Activated T-cell treated with anti-CD3 and anti-CD28 coated beads, Interleukin-2, amount 50 U/mL, for 1 hour (primary cell): ENCODE measurements around the gene CNGA2.

ENCODE experiments used
- DNase-seq: peaks from one replicate; pipeline ENCODE4 v3.0.0-alpha.2; 2020

CNGA2 gene

DNA sequence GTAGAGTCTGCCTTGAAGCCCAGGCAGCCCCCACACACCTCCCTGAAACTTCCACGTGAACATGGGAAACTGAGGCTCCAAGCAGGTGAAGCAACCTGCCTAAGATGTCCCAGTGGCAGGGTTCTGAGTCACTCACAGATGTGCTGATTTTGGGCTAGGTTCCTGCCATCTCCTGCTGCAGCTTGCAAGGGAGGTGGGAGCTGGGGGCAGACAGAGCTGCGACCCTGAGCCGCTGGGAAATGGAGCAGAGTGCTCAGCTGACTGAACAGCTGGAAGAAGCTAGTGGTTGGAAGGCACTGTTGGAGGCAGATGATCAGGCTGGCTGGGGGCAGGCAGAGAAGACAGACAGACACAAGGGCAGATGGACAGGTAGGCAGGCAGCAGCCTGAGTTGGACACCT lies 22.3 kb upstream of the CNGA2 start:
- DNase-seq: no peak

DNA sequence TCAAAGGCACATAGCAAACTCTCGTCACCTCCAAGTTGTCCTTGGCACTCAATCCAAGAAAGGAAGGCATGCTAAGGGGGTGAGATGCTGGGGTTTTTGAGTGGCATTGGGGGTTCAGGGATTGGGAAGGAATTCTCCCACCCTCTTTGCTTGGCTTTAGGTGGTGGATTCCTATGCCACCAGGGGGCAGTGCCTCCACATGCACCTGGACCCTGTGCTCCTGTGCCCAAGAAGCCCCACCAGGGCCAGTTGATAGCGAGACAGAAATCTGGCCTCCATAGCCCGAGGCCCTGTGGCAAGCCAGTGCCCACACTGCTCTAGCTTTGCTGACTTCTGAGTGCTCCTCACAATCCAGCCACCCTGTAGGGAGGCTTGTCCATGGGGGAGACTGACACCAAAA lies 20.7 kb upstream of the CNGA2 start:
- DNase-seq: no peak

DNA sequence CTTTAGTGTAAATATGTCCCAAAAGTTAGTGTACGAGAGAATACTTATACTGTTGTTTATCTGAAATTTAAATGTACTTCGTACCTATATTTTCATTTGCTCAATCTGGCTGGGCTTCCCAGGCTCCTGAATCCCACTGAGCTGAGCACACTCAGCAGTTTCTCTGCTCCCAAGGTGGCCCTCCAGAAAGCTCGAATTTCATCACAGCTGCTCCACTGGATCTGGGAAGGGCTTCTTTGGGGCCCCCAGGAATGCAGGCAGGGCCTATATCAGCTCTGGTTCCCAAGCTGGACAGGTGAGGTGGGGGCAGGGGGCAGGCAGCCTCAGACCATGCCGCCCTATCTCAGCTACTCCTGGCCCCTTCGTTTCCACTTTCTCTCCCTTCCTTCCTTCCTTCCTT lies 20.2 kb upstream of the CNGA2 start:
- no peak for DNase-seq

DNA sequence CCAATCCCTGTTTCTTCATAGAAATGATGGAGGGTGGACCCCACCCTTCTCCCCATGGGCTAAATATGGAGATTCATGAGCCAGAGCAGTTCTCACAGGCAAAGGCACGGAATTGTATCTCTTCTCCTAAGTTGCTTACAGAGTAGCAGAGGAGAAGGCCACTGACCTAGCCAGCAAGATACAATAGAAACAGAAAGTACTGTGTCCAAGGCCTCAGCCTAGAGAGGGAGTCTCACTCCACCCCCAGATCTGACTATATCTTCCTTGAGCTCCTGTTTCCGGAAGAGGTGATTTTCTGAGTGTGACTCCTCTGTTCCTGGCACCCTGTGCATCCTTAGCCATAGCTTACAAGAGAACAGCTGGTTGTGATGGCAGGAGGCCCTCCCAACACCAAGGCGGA lies 18.8 kb upstream of the CNGA2 start, which contains the start of gene FATE1:
TSS of gene FATE1 (plus strand) at position 284 of the 400 bp plus-strand sequence. CDS start at position 369, 85 bp downstream.
- DNase-seq: no peak

DNA sequence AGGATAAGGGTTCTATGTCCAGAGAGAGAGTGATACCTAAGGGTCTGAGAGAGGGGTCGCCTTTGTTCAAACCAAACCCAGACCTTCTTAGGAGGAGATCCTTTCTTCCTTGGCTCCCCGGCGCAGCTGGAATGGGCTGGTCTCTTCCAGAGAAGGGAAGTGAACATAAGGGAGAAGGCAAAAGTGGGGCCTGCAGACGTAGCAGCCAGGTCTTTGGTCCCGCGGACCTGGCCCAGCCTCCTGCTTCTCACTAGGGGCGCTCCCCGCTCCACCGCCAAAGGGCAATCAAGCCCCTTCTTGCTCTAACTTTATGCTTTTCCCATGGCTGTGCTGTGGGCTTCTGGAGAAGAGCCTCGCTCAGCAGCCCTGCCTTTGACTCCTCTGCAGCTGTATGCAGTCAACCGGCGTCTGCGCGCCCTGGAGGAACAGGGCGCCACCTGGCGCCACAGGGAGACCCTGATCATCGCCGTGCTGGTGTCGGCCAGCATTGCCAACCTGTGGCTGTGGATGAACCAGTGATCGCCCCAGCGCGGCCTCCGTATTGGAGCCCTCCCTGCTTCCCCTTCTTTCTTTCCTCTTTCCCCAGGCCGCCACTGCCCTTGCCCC lies 12.2 kb upstream of the CNGA2 start:
- no peak for DNase-seq

DNA sequence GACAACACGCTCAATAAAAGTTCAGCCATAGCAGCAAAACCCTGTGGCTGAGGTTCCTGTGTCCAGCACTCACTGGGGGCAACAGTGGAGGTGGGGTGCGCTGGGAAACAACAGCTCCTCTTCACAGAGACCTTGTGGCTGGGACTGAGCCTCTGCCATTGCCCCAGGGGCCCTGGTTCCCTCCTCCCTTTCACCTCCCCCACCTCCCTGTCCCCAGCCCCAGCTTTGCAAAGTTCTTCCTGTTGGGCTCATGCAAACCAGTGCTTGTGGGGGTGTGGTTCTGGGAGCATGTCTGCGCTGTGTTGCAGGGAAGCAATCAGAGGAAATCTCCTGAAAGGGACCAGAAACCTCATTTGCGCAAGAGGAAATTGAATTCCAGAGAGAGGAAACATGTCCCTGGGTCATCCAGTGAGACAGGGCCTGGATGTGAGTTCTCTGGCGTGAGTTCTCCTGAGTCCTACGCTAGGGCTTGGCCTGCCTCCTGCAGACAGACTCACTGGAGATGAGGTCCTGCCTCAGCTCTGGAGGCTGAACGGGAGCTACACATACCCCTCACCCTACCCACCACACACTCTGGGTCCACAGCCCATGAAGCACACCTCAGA lies 11.3 kb upstream of the CNGA2 start:
- DNase-seq: no peak

GRCh38 chrX:151724563-151725337 lies 9.8 kb upstream of the CNGA2 start:
- DNase-seq: no peak

DNA sequence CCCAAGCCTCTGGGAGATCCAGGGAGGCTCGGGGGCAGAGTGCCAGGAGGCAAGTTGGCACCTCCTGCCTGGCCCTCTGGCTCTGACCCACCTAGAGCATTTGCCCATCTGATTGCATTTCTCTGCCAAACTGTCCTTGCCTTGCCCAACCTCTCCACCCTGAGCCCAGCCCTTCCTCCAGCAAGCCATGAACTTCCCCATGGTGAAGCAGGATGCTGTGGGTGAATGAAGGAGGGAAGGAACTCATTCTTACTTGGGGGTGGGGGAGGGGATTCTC lies 9.3 kb upstream of the CNGA2 start:
- no peak for DNase-seq

DNA sequence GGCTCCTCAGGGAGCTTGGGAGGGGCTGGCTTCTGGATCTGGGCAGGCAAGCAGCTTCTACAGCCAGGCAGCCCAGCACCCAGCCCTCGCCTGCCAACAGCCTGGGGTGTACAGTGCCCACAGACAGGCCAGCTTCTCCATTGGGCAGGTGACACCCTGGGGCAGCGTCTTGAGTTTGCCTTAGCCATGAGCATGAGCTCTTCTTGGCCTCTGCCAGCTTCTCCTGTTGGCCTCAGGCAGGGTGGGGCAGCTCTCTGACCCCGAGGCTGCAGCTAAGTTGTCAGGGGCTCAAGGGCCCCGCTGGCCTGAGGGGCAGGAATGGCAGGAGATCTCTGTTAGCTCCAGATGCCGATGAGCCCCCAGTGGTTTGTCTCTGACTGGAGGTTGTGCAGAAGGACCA lies 7.8 kb upstream of the CNGA2 start:
- DNase-seq: no peak

GRCh38 chrX:151727346-151727745 lies 7.2 kb upstream of the CNGA2 start:
- no peak for DNase-seq

- no peak for DNase-seq
These were observed 5.4 kb upstream of the CNGA2 start for GRCh38 chrX:151729056-151729725.

- DNase-seq: no peak
These were observed 673 bp downstream of the CNGA2 start for GRCh38 chrX:151735219-151735618.

GRCh38 chrX:151736685-151737084 lies 2.1 kb downstream of the CNGA2 start:
- no peak for DNase-seq

- DNase-seq: no peak
These were observed 2.9 kb downstream of the CNGA2 start for GRCh38 chrX:151737494-151737893.

DNA sequence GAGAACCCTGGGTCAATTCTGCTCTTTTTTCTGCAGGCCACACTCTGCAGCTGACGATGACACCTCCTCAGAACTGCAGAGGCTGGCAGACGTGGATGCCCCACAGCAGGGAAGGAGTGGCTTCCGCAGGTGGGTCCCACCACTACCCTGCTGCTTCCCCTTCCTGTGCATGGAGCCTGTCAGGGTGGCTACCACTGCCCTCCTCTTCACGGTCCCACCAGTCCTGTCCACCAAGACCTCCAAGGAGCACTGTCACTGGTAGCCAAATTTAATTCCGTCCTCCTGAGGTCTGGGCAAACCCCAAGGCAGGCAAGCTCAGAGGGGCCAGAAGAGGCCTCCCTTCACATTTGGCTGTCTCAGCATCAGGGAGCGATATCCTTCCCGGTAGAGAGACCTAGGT lies 4.2 kb downstream of the CNGA2 start:
- DNase-seq: no peak

DNA sequence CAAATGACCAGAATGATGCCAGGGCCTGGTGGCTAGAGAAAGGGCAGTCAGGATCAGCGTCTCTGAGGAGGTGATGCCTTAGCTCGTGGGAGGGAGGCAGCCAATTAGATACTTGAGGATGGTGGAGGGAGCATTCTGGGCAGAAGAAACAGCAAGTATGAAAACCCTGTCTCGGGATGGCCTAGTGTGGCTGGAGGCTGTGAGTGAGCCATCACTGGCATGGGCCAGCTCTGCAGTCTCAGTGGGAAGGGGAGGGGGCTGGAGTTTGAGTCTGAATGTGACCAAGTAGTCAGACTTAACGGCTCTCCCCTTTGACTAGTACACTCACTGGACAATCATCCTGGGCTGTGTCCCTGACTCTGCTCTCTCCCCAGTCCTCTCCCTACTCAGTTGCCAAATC lies 7.1 kb downstream of the CNGA2 start:
- DNase-seq: no peak

DNA sequence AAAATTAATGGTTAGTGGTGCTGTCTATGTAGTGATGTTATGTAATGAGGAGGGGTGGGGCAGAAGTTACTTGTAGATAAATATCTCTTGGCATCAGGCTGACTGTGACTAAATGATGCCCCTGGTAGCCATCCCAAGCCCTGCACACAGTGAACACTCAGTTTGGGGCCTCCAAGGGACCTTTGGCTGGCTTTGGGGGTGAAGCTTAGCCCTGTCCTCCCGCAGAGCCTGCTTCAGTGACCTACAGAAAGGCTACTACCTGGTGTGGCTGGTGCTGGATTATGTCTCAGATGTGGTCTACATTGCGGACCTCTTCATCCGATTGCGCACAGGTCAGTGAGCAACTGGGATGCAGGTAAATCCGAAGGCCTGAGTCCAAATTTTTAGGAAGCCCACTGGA lies 7.8 kb downstream of the CNGA2 start:
- DNase-seq: no peak

DNA sequence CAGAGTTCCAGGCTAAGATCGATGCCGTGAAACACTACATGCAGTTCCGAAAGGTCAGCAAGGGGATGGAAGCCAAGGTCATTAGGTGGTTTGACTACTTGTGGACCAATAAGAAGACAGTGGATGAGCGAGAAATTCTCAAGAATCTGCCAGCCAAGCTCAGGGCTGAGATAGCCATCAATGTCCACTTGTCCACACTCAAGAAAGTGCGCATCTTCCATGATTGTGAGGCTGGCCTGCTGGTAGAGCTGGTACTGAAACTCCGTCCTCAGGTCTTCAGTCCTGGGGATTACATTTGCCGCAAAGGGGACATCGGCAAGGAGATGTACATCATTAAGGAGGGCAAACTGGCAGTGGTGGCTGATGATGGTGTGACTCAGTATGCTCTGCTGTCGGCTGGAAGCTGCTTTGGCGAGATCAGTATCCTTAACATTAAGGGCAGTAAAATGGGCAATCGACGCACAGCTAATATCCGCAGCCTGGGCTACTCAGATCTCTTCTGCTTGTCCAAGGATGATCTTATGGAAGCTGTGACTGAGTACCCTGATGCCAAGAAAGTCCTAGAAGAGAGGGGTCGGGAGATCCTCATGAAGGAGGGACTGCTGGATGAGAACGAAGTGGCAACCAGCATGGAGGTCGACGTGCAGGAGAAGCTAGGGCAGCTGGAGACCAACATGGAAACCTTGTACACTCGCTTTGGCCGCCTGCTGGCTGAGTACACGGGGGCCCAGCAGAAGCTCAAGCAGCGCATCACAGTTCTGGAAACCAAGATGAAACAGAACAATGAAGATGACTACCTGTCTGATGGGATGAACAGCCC lies 9.3 kb downstream of the CNGA2 start:
- DNase-seq: no peak

DNA sequence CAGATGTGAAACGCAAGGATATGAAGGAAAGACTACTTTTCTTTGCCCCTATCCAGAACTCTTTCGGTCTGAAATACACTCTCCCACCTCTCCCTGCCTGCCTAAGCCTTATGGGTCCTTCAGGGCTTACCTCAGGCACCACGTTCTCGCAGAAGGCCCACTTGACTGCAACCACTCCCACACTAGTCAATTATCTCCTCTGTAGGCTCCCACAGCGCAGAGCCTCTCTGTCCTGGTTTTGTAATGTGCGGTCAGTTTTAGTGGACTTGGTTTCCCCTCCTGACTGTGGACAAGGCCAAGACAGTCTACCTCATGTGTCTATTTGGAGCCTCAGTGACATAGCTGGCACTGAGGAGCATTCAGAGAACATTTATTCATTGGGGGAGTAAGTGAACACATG lies 11.1 kb downstream of the CNGA2 start:
- DNase-seq: no peak

- DNase-seq: no peak
These were observed 12.0 kb downstream of the CNGA2 start for GRCh38 chrX:151746502-151746901.

- no peak for DNase-seq
These were observed 16.0 kb downstream of the CNGA2 start for GRCh38 chrX:151750511-151750910.

GRCh38 chrX:151752847-151753246 lies 18.3 kb downstream of the CNGA2 start:
- no peak for DNase-seq
